ENCODE results near the gene FAM185A.
"Not testable (repeated sequence)": the region's sequence is repeated elsewhere in the genome, so short reads cannot be mapped to it uniquely, and the experiment has no call there.

The FAM185A gene

DNA sequence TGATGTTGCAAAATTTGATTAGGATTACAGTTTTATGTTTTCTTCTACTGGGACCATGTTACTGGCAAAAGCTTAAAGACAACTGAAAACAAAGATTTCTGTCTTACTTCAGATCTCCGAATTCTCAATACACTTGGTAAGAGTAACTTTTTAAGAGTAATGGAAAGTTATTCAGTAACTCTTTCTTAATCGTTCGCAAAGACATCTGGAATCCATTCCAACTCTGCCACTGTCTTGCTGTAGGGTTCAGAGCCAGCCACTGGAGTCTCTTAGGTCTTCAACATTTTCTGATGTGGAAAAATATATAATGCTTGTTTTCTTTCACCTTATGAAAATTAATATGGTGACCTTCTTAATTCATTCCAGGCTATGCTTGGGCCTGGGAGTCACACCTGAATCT lies 29.9 kb downstream of the FAM185A start:
- not testable (repeated sequence) for DNase-seq (ENCODE audit: low read depth in 2 of 2)

DNA sequence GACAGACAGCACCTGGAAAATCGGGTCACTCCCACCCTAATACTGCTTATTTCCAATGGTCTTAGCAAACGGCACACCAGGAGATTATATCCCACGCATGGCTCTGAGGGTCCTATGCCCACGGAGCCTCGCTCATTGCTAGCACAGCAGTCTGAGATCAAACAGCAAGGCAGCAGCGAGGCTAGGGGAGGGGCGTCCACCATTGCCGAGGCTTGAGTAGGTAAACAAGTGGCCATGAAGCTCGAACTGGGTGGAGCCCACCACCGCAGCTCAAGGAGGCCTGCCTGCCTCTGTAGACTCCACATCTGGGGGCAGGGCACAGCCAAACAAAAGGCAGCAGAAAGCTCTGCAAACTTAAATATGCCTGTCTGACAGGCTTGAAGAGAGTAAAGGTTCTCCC lies 32.1 kb downstream of the FAM185A start:
- not testable (repeated sequence) for DNase-seq (ENCODE audit: low read depth in 2 of 2)

DNA sequence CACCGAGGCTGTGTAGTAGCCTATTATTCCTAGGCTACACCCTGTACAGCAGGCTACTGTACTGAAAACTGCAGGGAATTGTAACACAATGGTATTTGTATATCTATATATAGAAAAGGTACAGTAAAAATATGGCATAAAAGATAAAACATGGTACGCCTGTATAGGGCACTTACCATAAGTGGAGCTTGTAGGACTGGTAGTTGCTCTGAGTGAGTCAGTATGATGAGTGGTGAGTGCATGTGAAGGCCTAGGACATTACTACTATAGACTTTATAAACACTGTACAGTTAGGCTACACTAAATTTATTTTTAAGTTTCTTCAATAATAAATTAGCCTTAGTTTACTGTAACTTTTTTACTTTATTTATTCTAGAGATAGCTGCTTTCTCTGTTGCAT lies 40.0 kb downstream of the FAM185A start:
- DNase-seq (ENCODE audit: low read depth in 2 of 2), result not testable (repeated sequence)

DNA sequence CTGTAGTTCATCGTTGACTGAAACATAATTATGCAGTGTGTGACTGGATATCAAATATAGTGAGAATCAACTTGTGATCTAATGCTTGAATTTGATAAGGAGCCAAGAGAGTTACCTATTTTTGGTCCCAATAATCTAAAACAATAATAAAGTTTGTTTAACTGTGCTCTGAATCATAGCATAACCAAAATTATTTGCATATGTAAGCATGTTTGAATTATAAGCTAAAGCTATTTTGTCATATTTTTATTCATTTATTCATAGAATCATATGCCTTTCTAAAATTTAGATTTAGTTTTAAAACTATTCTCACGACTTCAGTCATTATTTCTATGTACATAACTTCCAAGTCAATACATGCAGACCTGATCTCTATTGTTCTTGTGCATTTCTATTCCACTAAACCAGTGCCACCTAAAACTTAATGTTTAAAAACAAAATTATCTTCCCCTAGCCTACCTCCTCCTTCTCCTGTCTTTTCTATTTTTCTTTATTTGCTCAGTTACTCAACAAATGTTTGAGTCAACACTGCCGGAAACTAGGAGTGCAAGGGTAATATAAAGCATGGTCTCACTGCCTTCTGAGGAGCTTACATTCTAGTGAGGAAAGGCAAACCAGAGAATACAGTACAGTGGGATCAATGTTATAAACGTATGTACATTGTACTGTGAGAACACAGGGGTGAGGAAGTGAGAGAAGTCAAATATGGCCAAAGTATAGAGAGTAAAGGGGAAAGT lies 41.7 kb downstream of the FAM185A start:
- not testable (repeated sequence) for DNase-seq (ENCODE audit: low read depth in 2 of 2)

DNA sequence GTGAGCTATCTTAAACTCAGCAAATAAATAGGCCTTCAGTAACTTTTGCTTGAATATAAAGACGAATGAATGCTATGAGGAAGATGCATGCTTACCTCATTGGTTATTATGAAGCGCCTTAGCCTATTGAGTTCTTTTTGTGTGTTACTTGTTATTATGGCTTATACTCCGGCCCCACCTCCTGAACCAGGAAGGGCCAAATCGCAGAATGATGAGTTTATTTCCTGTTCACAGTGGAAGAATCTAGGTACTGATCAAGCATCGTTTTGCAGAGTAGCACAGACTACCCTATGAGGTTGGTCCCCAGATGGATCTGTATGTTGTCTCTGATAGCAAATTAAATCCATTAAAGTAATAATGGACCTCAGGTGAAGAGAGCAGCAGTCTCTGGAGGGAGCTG lies 42.6 kb downstream of the FAM185A start:
- not testable (repeated sequence) for DNase-seq (ENCODE audit: low read depth in 2 of 2)

DNA sequence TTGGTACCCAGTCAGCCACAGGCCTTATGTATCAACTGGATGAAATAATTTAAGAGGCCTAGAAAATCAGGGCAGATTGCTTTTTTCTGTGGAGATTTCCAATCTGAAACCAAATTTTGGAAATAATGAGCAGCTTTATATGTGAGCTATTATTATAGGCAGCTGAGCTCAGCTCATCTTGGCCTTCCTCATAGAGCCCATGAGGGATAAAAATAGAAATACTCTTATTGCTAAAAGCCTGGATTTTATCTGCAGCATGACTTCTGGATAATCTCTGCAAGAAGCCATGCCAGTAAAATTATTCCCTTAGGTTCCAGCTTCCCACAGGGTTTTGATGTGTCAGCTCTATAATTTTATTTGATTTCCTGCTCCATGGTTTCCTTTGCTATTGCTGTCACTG lies 43.0 kb downstream of the FAM185A start:
- not testable (repeated sequence) for DNase-seq (ENCODE audit: low read depth in 2 of 2)

DNA sequence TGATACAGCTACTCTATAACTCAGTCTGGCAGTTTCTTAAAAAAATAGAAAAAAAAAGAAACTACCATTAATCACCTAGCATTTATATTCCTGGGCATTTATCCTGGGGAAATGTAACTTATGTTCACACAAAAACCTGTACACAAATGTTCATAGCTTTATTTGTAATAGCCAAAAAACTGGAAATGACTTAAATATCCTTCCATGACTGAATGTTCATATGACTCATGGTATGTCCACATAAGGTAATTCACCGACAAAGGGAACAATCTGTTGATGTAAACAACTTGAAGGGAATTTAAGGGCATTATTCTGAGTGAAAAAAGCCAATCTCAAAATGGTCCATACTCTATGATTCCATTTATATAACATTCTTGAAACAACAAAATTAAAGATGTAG lies 45.8 kb downstream of the FAM185A start:
- DNase-seq (ENCODE audit: low read depth in 2 of 2), result not testable (repeated sequence)

DNA sequence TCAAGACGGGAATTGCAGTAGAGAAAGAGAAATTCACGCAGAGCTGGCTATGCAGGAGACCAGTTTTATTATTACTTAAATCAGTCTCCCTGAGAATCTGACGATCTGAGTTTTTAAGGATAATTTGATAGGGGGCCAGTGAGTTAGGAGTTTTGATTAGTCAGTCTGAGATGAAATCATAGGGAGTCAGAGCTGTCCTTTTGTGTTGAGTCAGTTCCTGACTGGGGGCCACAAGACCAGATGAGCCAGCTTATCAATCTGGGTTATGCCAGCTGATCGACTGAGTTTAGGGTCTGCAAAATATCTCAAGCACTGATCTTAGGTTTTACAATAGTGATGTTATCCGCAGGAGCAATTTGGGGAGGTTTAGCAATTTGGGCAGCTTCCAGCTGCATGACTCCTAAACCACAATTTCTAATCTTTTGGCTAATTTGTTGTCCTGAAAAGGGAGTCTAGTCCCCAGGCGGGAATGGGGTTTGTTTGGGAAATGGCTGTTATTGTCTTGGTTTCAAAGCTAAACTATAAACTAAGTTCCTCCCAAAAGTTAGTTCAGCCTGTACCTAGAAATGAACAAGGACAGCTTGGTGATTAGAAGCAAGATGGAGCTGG lies 47.3 kb downstream of the FAM185A start:
- not testable (repeated sequence) for DNase-seq (ENCODE audit: low read depth in 2 of 2)

DNA sequence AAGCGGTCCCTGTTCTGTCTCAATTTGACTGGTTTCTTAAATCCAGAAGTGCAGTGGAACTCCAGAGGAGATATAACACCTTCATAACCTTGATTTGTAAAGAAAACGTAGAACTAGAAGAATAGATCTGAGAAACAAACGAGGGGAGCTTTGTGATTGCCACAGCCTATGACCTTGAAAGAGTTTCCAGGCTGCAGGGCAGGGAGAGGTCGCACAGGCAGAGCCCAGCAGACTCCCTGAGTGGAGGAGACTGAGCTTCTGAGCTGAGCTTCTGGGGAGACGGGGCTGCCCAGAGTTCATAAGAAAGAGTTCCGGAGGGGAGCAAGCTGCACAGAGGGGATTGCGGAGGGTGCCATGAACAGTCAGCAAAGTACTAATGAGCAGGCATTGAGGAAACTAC lies 57.8 kb downstream of the FAM185A start:
- DNase-seq (ENCODE audit: low read depth in 2 of 2), result no peak

DNA sequence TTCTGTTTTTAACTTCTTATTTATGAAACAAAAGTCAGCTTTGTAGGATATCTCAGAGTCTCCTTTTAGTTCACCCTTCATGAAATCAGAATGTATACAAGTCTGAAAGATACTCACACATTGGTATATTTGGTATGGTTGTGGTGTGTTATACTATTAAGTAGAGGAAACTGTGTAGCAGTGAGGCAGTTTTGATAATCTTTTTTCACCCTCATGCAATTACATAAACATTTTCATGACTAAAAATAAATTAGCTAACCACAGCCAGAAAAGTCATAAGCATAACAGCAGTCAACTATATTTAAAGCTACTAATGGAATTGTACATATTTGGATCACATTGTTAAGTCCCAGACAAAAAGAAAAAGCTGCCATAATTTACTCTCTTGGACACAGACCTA lies 62.1 kb downstream of the FAM185A start:
- no peak for DNase-seq (ENCODE audit: low read depth in 2 of 2)

DNA sequence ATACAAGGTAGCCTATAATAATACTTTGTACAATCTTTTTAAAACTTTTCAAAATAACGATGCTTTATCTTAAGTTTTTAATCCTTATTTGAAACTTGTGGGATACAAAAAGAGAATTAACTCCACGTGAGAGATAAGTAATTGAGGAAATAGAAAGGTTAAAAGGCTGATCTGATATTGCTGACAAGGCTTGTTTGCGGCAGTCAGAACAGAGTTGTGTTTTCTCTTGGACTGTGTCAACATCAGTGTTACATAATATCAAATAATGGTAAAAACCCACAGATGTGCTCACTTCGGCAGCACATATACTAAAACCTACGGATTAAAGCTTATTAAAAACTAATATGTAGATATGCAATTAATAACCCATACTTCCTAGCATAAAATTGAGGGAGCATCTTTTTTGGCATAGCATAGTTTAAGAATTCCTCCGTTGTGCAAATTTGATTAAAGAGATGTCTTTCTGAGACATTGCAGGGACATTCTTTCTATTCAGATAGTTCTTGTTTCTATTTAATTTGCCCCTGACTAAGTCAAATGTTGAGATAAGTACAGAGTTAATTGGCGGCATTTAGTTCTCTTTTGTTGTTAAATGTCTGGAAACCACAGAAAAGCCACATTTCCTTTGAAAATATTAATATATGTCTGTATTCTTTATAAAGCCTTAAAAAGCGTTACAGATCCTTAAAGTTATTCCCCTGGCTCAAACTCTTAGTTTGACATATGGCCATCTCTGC lies 63.3 kb downstream of the FAM185A start:
- DNase-seq (ENCODE audit: low read depth in 2 of 2), result no peak

DNA sequence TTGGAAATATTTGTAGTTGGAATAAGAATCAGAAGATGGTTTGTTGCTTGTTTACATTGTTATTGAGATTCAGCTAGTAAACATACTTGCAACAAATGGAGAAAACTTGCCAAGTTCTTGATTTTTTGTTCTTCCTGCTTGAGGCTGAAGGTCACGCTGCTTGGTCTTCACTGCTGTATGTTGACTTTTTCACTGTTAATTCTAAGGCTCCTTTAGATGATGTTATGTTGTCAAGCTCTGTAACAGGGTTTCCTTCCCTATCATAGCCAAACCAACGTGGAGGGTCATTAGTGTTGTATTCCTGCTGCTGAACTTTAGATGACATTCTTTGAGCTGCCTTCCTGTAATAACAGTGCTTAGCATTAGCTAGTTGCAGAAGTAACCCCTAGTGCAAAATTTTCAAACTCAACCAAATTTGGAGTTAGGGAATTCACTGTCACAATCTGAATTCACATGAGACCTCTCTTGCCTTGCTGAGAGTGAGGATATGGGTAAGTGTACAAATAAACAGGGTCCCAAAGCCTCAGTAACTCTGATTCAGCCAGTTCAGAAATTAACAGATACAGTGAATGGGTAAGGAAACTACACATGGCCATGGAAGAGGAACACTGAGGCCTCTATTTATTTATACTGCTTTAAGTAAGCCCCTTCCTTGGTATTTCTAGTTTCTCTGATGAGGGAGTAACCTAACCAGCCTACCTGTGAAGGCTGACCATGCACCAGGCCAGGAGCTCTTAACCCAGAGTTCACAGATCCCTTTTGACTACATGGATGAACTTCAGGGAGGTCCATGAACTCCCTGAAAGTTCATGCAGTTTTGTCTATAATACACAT lies 64.6 kb downstream of the FAM185A start:
- DNase-seq (ENCODE audit: low read depth in 2 of 2), result no peak

DNA sequence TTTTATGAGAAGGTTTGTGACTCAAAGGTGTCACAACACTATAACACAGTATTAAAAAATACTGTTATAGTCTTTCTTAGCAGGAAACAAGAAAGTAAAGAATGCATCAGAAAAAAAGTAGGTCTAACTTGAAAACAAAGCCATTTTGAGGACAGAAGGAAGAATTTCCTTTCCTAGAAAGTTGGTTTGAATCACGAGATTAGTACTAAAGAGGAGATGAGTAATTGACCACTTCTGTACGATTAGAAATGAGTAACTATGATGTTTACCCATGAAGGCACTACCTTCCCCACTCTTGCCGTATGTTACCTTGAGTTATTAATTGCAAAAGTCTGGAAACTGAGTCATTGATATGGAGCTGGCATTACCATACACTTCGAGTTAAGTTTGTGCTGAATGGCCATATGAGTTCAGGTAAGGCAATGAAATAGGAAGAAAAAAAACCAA lies 65.2 kb downstream of the FAM185A start:
- no peak for DNase-seq (ENCODE audit: low read depth in 2 of 2)

DNA sequence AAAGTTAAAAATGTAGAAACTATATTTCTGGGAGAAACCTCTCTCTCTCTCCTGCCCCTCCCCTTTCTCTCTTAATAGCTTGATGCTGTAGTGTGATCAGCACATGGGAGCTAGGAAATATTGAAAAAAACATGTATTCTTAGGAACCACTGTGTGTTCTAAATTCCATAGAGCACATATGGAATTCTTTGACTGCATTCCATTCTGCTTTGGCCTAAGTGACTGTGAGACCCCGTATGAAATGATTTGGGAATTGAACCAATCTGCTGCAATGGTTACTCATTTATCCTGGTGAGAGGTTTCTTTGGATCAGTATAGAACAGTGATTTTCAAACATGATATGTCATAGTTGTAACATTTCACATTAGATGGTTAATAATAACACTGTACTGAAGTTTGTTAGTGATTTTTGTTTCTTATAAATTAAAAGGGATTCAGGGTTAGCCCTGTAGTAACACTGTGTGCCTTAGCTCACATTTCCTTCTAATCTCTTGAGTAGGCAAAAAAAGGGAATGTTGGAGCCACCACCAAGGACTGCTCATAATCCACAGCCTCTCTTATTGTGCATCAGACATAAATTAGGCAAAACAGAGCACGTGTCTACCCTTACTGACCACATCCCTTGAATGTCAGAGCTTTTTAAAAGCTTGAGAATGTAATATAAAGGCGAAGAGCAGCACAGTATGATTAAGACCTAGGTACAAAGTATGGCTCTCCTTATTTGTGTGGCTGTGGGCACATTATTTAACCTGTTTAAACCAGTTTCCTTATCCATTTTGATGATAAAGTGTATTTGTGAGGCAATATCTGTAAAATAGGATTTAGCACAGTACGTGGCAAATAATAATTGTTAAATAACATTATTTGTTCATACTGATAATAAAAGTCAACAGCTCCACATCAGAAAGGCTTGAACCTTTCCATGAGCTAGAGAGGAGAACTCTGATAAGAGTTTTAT lies 69.1 kb downstream of the FAM185A start:
- DNase-seq (ENCODE audit: low read depth in 2 of 2), result no peak

DNA sequence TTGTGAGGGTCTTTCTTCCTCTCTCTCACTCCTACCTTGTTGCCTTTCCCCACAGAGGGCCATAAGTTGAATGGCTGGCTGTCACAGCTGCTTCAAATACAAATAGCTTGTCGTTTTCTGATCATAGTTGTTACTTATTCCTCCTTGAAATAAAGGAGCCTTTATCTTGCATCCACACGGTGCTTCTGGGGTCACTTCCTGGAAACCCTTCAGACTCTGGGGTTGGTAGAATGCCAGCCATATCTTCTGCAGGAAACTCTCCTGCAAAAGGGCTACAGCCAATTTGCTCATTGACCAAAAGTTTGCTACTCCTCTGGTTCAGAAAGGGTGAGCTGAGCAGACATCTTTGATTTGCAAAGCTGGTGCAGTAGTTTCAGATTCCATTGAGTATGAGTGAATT lies 70.4 kb downstream of the FAM185A start:
- no peak for DNase-seq (ENCODE audit: low read depth in 2 of 2)

DNA sequence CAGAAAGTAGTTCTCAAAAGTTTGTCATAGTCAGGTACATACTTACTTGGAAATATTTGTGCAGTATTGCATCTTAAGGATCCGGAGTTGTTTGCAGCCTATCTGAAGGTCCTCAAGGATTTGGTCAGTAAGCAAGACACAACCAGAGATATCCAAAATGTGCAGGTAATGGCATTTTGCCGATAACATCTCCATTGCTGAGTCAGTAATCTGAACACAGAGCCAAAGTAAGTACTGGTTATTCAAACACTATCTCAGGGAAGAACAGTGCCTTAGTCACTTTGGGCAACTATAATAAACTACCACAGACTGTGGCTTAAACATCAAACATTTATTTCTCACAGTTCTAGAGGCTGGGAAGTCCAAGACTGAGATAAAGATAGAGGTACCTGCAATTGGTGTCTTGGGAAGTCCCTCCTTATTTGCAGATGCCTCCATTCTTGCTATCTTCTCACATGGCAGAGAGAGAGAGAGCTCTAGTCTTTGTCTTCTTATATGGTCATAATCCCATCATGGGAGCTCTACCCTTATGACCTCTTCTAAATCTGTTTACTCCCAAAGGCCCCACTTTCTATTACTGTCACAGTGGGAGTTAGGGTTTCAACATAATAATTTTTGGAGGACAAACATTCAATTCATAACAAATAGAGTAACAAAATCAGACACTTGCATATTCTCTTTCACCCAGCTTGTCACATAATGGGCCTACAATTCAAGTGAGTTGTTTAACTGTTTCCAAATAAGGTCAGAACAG lies 73.4 kb downstream of the FAM185A start:
- DNase-seq (ENCODE audit: low read depth in 2 of 2), result no peak

DNA sequence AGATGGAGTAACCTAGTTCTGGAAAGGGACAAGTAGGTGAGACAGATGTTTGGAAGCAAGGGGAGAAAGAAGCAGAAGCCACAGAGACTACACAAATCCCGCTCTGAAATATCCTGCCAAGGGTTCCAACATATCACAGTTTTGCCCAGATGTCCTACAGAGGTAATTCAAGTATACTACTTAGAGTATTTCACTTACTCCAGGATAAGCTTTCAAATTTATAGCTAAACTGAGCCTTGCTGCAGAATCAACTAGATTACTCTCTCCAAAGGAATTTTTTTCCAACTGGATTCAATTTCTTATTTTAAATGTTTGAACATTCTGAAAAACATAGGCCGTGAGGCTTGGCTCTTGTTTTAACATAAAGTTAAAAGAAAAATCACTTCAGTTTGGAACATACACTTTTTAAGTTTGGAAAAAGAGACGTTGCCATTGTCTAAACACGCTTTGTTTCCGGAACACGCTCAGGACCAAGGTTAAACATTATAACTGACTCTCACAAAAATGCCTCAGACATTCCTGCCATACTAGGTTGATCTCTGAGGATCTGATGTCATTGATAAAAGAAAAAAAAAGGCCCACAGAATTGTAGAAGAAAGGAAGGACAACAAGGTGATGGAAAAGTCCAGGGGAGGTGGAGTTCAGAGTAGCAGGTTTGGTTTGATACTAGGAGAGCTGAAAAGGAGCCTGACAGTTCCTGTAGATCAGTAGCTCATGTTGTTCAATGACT lies 74.8 kb downstream of the FAM185A start:
- no peak for DNase-seq (ENCODE audit: low read depth in 2 of 2)

DNA sequence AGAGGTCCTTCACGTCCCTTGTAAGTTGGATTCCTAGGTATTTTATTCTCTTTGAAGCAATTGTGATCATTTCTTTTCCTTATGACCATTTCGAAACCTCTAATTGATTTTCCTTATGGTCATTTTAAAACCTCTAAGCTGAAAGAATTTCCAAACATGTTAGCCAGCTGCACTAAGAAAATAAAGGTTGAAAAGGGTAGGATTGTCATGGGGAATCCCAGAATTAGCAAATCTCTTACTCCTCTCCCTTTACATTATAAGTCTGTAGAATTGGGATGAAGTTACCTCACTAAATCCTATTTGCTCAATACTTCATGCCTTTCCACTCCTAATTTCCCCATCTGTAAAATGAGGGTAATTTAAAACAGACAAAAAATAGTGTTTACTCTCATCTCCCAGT lies 79.5 kb downstream of the FAM185A start:
- no peak for DNase-seq (ENCODE audit: low read depth in 2 of 2)

DNA sequence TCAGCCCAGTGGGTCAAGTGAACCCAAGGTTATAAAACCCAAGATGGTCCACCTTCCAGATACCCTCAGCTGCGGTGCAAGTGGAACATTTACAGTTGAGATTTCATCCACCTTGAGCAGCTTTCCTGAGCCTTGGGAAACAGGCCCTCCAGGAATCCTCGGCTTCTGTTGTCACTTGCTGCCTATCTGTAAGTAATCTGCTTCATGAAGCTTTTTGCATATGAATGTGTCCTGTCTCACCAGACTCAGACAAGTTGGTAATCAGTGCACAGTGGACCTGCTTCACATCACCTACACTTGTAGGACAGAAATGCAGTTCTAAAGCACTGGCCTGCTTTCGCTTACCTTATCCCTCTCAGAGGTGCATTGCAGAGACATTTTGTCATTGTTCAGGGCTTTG lies 80.3 kb downstream of the FAM185A start:
- DNase-seq (ENCODE audit: low read depth in 2 of 2), result no peak
